ENCODE results near the gene FCHSD2.

The FCHSD2 gene

GRCh38 chr11:72927380-72927779 lies 214.7 kb downstream of the FCHSD2 start:
- TF ChIP-seq CTCF (IDR thresholded peaks at IDR 0.05; ENCODE audit: low read depth, low read length): no peak

GRCh38 chr11:72926076-72926475 lies 216.0 kb downstream of the FCHSD2 start:
- H3K4me3 ChIP-seq (ENCODE audit: low read depth, low read length): no peak overlapping the region

More at GRCh38 chr11:72927380-72927779, 214.7 kb downstream of the FCHSD2 start:
- no peak overlapping the region for H3K4me3 ChIP-seq (ENCODE audit: low read depth, low read length)

GRCh38 chr11:72925656-72926055 lies 216.5 kb downstream of the FCHSD2 start:
- no peak for TF ChIP-seq CTCF (IDR thresholded peaks at IDR 0.05; ENCODE audit: low read depth, low read length)

More at GRCh38 chr11:72926076-72926475, 216.0 kb downstream of the FCHSD2 start:
- no peak for TF ChIP-seq CTCF (IDR thresholded peaks at IDR 0.05; ENCODE audit: low read depth, low read length)

GRCh38 chr11:72924568-72925190 lies 217.4 kb downstream of the FCHSD2 start:
- H3K4me3 ChIP-seq (ENCODE audit: low read depth, low read length): no peak overlapping the region
- peak; percentile 27; the same call in 1 of the 2 replicates for TF ChIP-seq CTCF (IDR thresholded peaks at IDR 0.05; ENCODE audit: low read depth, low read length)

More at GRCh38 chr11:72925656-72926055, 216.5 kb downstream of the FCHSD2 start:
- no peak overlapping the region for H3K4me3 ChIP-seq (ENCODE audit: low read depth, low read length)

- TF ChIP-seq CTCF (IDR thresholded peaks at IDR 0.05; ENCODE audit: low read depth, low read length): no peak
- H3K4me3 ChIP-seq (ENCODE audit: low read depth, low read length): no peak overlapping the region
These were observed 220.9 kb downstream of the FCHSD2 start for GRCh38 chr11:72921028-72921716.

GRCh38 chr11:72920001-72920400 lies 222.1 kb downstream of the FCHSD2 start:
- H3K4me3 ChIP-seq (ENCODE audit: low read depth, low read length): no peak overlapping the region
- TF ChIP-seq CTCF (IDR thresholded peaks at IDR 0.05; ENCODE audit: low read depth, low read length): no peak

- no peak for TF ChIP-seq CTCF (IDR thresholded peaks at IDR 0.05; ENCODE audit: low read depth, low read length)
- no peak overlapping the region for H3K4me3 ChIP-seq (ENCODE audit: low read depth, low read length)
These were observed 223.3 kb downstream of the FCHSD2 start for GRCh38 chr11:72918851-72919250.

Data from WI38 (cell line).